Adrenal gland (tissue), 12 donors: ENCODE measurements around the gene QTRT2. TPM values are rescaled to one million over a fixed set of nuclear protein-coding genes. Genes with fewer than 3 reads are reported as not detected.

Experiments used
- DNase-seq, 7 donors: peaks; one replicate each; pipeline ENCODE4 v3.0.0-alpha.2; 2019 to 2020
- H3K27ac ChIP-seq, 5 donors: fragments of 200-600 bp; sonication (generic) in 4 of 5; 1 replicate in 3 of 5; 2 replicates in 2 of 5; pipeline versions ENCODE4 v1.5.1 to v1.8.0; 2016 to 2020; ENCODE audit warnings: mild to moderate bottlenecking in 1 of 5
- H3K27me3 ChIP-seq: fragments of 200-600 bp; 2 replicates; pipeline ENCODE4 v1.8.0; 2021
- H3K36me3 ChIP-seq, 2 donors: fragments of 200-600 bp; replicated peaks in 1 of 2; 1 replicate in 1 of 2; 2 replicates in 1 of 2; pipeline versions ENCODE4 v1.5.1 to v1.8.0; 2018 to 2022
- H3K4me1 ChIP-seq, 2 donors: fragments of 200-600 bp; replicated peaks in 1 of 2; 1 replicate in 1 of 2; 2 replicates in 1 of 2; pipeline versions ENCODE4 v1.5.1 to v1.8.0; 2018 to 2021
- H3K4me3 ChIP-seq, 4 donors: fragments of 200-600 bp; sonication (generic) in 3 of 4; one replicate each; pipeline ENCODE4 v1.5.1; 2016 to 2018
- H3K9me3 ChIP-seq, 3 donors: fragments of 200-600 bp; sonication (generic) in 1 of 3; replicated peaks in 1 of 3; 1 replicate in 2 of 3; 2 replicates in 1 of 3; pipeline versions ENCODE4 v1.5.1 to v1.8.0; 2016 to 2021
- POLR2A ChIP-seq, 2 donors: fragments of 450-650 bp; IDR thresholded peaks; one replicate each; pipeline ENCODE4 v1.6.1; 2017; ENCODE audit warnings: antibody characterized with exemption in 2 of 2, mild to moderate bottlenecking in 2 of 2, moderate library complexity in 1 of 2
- WGBS, 4 donors: extraction: QIAGEN DNeasy Blood & Tissue Kit in 2 of 4; methylation state at CpG; one replicate each; pipeline versions ENCODE4 v1.1.5 to v1.1.7; 2013 to 2017; 5-methylcytosine and 5-hydroxymethylcytosine counted together
- intact Hi-C, 2 donors: fragments of 100-400 bp; cut with DNase I; formaldehyde crosslinking; loops; one replicate each; pipeline versions ENCODE4 v1.14.1 to v1.15.0; 2022 to 2023
- polyA plus RNA-seq, 3 donors: library from polyadenylated mRNA; stranded (reverse); fragments of 200-250 nt in 2 of 3; fragments of 350-450 nt in 1 of 3; fragmentation: Illumina TruSeq in 1 of 3; extraction: RNeasy Lipid Tissue Mini Kit (QIAGEN cat#74804) in 1 of 3; gene quantifications; one replicate each; pipeline ENCODE4 v1.2.3, GENCODE V29; 2013 to 2014
- total RNA-seq, 9 donors: library from RNA; depleted of rRNA in 4 of 9; stranded (reverse); fragments of >200 nt in 4 of 9; fragments of 120-200 nt in 1 of 9; fragmentation: NEBNext Ultra II Directional in 1 of 9; extraction: Animal tissue kit (Norgen Biotek cat#: 25700) in 1 of 9; gene quantifications; one replicate each; pipeline versions ENCODE4 v1.1.0 to v1.2.4, GENCODE V29; 2013 to 2023
- TF ChIP-seq, protein P1 (sequence below), 6 experiments: fragments of 450-650 bp in 4 of 6; fragments of 200-600 bp in 2 of 6; sonication (generic) in 1 of 6; IDR thresholded peaks; 1 replicate in 5 of 6; 2 replicates in 1 of 6; pipeline versions ENCODE4 v1.5.1 to v1.8.0; 2016 to 2021; ENCODE audit warnings: antibody characterized with exemption in 6 of 6, mild to moderate bottlenecking in 2 of 6, moderate library complexity in 1 of 6
- donor health status: healthy with polysubstance abuse.
- donor health status: Bipolar disorder and iron deficiency.
- donor health status: DM: yes; HTN: yes; CAD: no.
- donor health status: DM: no; HTN: no; CAD: no.
- donor health status: DM: no; HTN: no; CAD: no.
- donor health status: DM: yes; HTN: yes; CAD: no.

The QTRT2 gene
- total and polyA plus RNA-seq, 12 donors: 6.9 to 45.5 (median 22.2) TPM

GRCh38 chr3:114128826-114129225 is 72.3 kb downstream of the QTRT2 start:
- H3K27me3 ChIP-seq: no peaks in the 10 kb centered on the region
- no peak overlapping the region for H3K4me3 ChIP-seq
- H3K4me1 ChIP-seq: peaks cover 6 to 12% of the 10 kb centered on the region in 2 donors
- WGBS, 4 donors: 74 to 79% (median 75%) methylated on average over 8 of the region's 8 CpGs
- no peaks in the 10 kb centered on the region for H3K9me3 ChIP-seq
- peak overlapping the region in 4 of 5 donors; percentile 34 to 78 (median 65) for H3K27ac ChIP-seq
- H3K36me3 ChIP-seq: no peaks in the 10 kb centered on the region
- DNase-seq: peak in 4 of 7 donors; percentile 19 to 57 (median 24)
- TF ChIP-seq, protein P1, sequence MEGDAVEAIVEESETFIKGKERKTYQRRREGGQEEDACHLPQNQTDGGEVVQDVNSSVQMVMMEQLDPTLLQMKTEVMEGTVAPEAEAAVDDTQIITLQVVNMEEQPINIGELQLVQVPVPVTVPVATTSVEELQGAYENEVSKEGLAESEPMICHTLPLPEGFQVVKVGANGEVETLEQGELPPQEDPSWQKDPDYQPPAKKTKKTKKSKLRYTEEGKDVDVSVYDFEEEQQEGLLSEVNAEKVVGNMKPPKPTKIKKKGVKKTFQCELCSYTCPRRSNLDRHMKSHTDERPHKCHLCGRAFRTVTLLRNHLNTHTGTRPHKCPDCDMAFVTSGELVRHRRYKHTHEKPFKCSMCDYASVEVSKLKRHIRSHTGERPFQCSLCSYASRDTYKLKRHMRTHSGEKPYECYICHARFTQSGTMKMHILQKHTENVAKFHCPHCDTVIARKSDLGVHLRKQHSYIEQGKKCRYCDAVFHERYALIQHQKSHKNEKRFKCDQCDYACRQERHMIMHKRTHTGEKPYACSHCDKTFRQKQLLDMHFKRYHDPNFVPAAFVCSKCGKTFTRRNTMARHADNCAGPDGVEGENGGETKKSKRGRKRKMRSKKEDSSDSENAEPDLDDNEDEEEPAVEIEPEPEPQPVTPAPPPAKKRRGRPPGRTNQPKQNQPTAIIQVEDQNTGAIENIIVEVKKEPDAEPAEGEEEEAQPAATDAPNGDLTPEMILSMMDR (IDR thresholded peaks at IDR 0.05): no peak
- TF ChIP-seq POLR2A (IDR thresholded peaks at IDR 0.05): no peak
- intact Hi-C loops: no loop called here

DNA sequence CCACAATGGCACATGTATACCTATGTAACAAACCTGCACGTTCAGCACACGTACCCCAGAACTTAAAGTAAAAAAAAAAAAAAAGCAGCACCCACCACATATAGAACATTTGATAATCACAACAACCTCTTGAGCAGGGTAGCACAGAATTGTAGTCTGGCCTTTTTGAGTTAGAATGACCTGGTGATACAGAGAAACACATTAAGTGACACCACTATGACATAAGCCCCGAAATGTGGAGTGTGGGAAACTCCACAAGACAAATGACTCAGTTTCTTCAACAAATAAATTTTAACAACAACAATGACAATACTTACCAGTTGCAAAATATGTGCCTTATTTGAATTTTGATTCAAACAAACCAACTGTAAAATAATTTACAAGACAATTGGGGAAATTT is 76.0 kb downstream of the QTRT2 start:
- H3K27ac ChIP-seq: no peak overlapping the region
- WGBS, 4 donors: 94 to 99% (median 96%) methylated on average over 3 of the region's 3 CpGs
- H3K4me3 ChIP-seq: no peak overlapping the region
- H3K4me1 ChIP-seq: peaks cover 6 to 12% of the 10 kb centered on the region in 2 donors
- H3K9me3 ChIP-seq: no peaks in the 10 kb centered on the region
- H3K27me3 ChIP-seq: no peaks in the 10 kb centered on the region
- TF ChIP-seq, protein P1 (IDR thresholded peaks at IDR 0.05): no peak
- TF ChIP-seq POLR2A (IDR thresholded peaks at IDR 0.05): no peak
- H3K36me3 ChIP-seq: no peaks in the 10 kb centered on the region
- DNase-seq: no peak
- intact Hi-C loops: no loop called here

GRCh38 chr3:114133947-114134346 is 77.4 kb downstream of the QTRT2 start:
- H3K4me1 ChIP-seq: peaks cover under 1% of the 10 kb centered on the region in 2 donors
- H3K27me3 ChIP-seq: no peaks in the 10 kb centered on the region
- intact Hi-C loops: no loop called here
- WGBS, 4 donors: 94 to 99% (median 97%) methylated on average over 3 of the region's 3 CpGs
- DNase-seq: no peak
- TF ChIP-seq POLR2A (IDR thresholded peaks at IDR 0.05): no peak
- TF ChIP-seq, protein P1 (IDR thresholded peaks at IDR 0.05): no peak
- no peak overlapping the region for H3K27ac ChIP-seq
- no peaks in the 10 kb centered on the region for H3K9me3 ChIP-seq
- H3K36me3 ChIP-seq: no peaks in the 10 kb centered on the region
- H3K4me3 ChIP-seq: no peak overlapping the region

Other genes with a start within 250 kb of the QTRT2 start
- gene GRAMD1C, start 217.9 kb upstream of the QTRT2 start, total RNA-seq: 10 to 100 TPM in 1 of 9 donors, 1 to 10 TPM in 8; 1.4 to 12.6 (median 4.3) TPM
- 1 to 10 TPM; 2.5 to 8.3 (median 4.8) TPM for gene GRAMD1C, start 217.9 kb upstream of the QTRT2 start, polyA plus RNA-seq
- gene ZDHHC23, start 108.7 kb upstream of the QTRT2 start, total RNA-seq: 1 to 10 TPM in 8 of 9 donors, under 1 TPM in 1; 0.24 to 4.2 (median 2.0) TPM
- 1 to 10 TPM in 1 of 3 donors, under 1 TPM in 2; 0.72 to 2.3 (median 0.74) TPM for gene ZDHHC23, start 108.7 kb upstream of the QTRT2 start, polyA plus RNA-seq
- 1 to 10 TPM in 8 of 9 donors, under 1 TPM in 1; 0.60 to 8.7 (median 4.2) TPM for gene CCDC191, start 211 bp upstream of the QTRT2 start, total RNA-seq
- gene CCDC191, start 211 bp upstream of the QTRT2 start, polyA plus RNA-seq: 10 to 100 TPM in 1 of 3 donors, 1 to 10 TPM in 2; 3.7 to 13.1 (median 7.7) TPM
- gene DRD3, start 122.3 kb downstream of the QTRT2 start, total RNA-seq: not detected
- gene DRD3, start 122.3 kb downstream of the QTRT2 start, polyA plus RNA-seq: not detected
- not detected for gene ZNF80, start 180.8 kb downstream of the QTRT2 start, total RNA-seq
- gene ZNF80, start 180.8 kb downstream of the QTRT2 start, polyA plus RNA-seq: under 1 TPM in 1 of 3 donors, not detected in 2; 0.03 TPM
- under 1 TPM in 6 of 9 donors, not detected in 3; 0.06 to 0.61 (median 0.25) TPM for gene TIGIT, start 237.3 kb downstream of the QTRT2 start, total RNA-seq
- gene TIGIT, start 237.3 kb downstream of the QTRT2 start, polyA plus RNA-seq: under 1 TPM; 0.05 to 0.24 (median 0.13) TPM